GM13976 (cell line): ENCODE results near the gene HMGN4.

Experiments used
- DNase-seq: peaks from one replicate; pipeline ENCODE4 v3.0.0; 2012; ENCODE audit warnings: low spot score
- CTCF ChIP-seq: IDR thresholded peaks from 2 replicates; pipeline ENCODE4 v1.5.1; 2012; ENCODE audit warnings: borderline replicate concordance, mild to moderate bottlenecking; ENCODE audit not compliant: insufficient read depth; ENCODE audit errors: extremely low read depth, missing control alignments, control extremely low read depth
- in situ Hi-C: fragments of 300-500 bp; cut with MboI; formaldehyde crosslinking; loops from one replicate; pipeline ENCODE4 v1.12.0; 2022; ENCODE audit warnings: low sequenced_read_pairs, mixed read lengths, inconsistent platforms; ENCODE audit not compliant: unreplicated experiment

HMGN4 gene

GRCh38 chr6:26550250-26550993 lies 12.3 kb downstream of the HMGN4 start:
- peak; percentile 5 for TF ChIP-seq CTCF
- peak; percentile 68 for DNase-seq
- in situ Hi-C loops: loop anchor here (10.0 kb wide), 1 partner anchor 216 kb away; no protein-coding TSS in a partner anchor

- no peak for DNase-seq
- TF ChIP-seq CTCF: no peak
- in situ Hi-C loops: loop anchor here (10.0 kb wide), 1 partner anchor 217 kb away; no protein-coding TSS in a partner anchor
Observed at GRCh38 chr6:26552205-26552604, 14.0 kb downstream of the HMGN4 start.

GRCh38 chr6:26552640-26553188 lies 14.5 kb downstream of the HMGN4 start:
- no peak for TF ChIP-seq CTCF
- in situ Hi-C loops: loop anchor here (10.0 kb wide), 1 partner anchor 218 kb away; no protein-coding TSS in a partner anchor
- no peak for DNase-seq

- DNase-seq: peak; percentile 66
- in situ Hi-C loops: loop anchor here (10.0 kb wide), 1 partner anchor 218 kb away; no protein-coding TSS in a partner anchor
- no peak for TF ChIP-seq CTCF
Observed at GRCh38 chr6:26553264-26553634, 15.1 kb downstream of the HMGN4 start.

- in situ Hi-C loops: loop anchor here (10.0 kb wide), 1 partner anchor 219 kb away; no protein-coding TSS in a partner anchor
- no peak for DNase-seq
- no peak for TF ChIP-seq CTCF
Observed at GRCh38 chr6:26553635-26554446, 15.7 kb downstream of the HMGN4 start.

GRCh38 chr6:26554447-26554696 lies 16.2 kb downstream of the HMGN4 start:
- in situ Hi-C loops: loop anchor here (10.0 kb wide), 1 partner anchor 220 kb away; no protein-coding TSS in a partner anchor
- TF ChIP-seq CTCF: no peak
- no peak for DNase-seq
